ENCODE results near the gene WASF3.
"Not testable (repeated sequence)": the region's sequence is repeated elsewhere in the genome, so short reads cannot be mapped to it uniquely, and the experiment has no call there.

WASF3 gene

DNA sequence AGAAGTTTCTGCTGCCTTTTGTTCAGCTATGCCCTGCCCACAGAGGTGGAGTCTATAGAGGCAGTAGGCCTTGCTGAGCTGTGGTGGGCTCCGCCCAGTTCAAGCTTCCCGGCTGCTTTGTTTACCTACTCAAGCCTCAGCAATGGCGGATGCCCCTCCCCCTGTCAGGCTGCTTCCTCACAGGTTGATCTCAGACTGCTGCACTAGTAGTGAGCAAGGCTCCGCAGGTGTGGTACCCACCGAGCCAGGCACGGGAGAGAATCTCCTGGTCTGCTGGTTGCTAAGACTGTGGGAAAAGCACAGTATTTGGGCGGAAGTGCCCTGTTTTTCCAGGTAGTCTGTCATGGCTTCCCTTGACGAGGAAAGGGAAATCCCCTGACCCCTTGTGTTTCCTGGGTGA, 78.6 kb downstream of the WASF3 start:
- DNase-seq: not testable (repeated sequence)

DNA sequence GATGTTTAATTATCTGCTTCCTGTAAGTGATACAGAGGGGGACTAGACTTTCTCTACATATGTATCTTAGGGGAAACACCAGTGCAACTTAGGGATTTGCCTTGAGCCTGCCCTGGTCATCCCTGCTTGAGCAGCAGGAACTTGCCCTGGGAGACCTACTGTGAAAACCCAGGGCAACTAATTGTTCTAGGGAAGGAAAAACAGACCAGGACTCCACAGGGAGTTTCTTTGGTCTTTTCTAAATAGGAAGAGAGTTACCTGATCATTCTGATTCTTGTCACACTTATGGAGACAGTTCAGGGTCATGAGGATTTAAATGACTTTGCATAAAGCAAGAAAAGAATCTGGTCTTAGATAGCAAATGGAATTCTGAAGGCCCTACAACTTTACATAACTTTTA, 89.1 kb downstream of the WASF3 start:
- DNase-seq: no peak

DNA sequence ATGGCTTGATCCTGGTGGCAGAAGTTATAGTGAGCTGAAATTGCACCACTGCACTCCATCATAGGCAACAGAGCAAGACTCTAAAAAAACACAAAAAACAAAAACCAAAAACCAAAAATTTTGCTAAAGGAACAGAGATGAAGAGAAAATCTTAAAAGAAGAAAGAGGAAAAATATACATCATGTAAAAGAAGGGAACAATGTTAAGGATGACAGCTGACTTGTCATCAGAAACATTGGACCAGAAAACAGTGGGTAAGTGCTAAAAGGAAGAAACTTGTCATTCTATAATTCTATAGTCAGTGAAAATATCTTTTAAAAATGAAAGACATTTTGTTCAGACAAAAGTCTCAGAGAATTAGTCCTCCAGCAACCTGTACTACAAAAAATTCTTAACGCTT, 93.8 kb downstream of the WASF3 start:
- no peak for DNase-seq

DNA sequence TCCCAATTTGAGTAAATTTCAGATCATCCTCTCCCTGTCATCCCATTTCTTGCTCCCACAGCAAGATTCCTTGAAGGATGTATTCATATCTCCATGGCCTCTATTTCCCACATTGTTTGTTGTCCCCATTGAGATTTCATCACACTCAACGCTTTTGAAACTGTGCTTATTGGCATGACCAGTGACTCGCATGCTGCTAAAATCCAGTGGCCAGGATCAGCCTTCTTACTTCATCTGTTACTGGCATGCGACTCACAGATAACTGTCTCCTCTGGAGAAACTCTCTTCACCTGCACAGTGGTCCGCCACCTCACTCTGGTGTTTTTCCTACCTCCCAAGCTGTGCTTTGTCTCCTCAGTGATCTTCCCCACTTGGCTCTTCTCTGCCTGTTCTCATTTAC, 95.8 kb downstream of the WASF3 start:
- DNase-seq: no peak

DNA sequence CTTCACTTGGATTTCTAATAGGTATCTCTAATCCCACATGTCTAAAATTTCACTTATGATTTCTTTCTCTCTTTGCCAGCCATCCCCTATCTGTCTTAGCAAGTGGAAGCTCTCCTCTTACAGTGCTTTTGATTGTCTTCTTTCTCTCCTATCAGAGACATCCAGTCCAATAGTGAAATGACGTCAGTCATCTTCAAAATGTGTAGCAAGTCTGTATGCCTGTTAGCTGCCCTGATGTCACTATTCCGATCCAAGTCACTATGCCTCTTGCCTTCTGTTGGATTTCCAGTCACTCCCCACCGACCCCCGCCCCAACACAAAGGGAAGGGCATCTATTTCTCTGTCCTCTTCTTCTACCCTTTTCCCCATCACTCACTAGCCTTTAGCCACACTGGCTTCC, 96.4 kb downstream of the WASF3 start:
- DNase-seq: no peak

DNA sequence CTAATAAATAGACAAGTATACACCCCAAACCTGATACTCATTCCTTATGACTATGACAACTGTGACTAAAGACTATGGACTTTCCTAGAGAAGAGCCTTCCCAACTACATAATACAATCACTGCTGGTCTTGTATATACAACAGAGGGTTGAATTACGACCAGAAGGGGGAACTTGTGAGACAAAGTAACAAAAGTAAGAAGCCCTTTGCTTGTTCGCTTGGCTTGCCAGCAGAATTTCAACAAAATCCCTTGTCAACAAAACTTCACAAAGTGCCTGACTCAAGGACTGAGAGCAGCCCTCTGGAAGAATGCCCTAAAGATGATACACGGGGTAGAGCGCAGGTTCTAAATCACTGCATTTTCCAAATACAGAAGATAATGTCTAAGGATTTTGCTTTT, 99.4 kb downstream of the WASF3 start:
- no peak for DNase-seq

DNA sequence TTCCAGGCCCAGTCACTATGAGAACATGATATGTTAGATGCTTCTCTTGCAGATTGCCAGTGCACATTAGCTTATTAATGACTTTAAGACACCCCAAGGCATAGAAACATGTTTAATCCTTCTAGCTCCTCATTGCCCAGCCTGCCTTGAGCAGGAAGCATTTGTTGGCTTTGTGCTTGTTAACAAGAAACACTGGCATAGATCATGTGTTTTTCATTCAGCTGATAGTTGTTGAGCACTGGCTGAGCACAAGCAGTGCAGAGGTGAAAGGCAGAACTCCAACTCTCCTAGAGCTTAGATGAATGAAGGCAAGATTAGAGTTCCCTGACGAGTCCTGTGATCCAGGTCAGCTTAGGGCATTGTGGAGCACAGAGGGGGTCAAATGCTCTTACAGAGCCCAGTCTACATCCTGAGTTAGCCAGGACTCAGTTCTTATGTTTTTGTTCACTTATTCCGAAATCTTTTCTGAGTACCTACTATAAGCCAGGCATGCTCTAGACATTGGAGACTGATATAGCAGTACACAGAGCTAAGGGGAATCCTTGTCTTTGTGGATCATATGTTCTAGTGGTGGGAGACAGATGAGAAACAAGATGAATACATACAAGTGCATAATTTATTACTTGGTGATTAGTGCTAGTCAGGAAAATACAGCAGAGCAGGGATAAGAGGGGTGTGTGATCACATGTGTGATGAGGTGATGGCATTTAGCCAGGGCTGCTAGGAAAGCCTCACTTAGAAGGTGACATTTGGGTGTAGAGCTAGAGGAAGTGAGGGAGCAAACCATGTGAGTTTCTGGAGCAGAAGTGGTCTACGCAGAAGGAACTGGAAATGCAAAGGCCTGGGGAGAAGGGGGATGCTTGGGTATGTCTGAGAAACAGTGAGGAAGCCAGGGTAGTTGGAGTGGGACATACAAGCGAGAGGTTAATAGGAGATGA, 101.2 kb downstream of the WASF3 start:
- no peak for DNase-seq

DNA sequence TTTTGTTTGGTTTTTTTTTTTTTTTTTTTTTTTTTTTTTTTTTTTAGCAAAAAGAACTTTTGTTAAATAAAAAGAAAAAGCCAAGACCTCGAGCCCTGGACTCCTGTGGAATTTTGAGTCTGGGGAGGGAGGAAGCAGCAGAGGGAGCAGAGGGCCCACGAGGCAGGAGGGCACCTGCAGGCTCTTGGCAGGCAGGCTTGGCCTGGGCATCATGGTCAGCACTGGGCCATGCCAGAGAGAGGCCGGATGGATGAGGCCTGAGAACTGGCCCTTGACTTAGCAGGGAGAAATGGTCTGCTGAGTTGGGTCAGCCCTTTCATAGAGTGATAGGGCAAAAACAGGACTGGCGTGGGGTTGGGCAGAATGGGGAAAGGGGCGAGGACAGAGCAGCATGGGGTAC, 102.7 kb downstream of the WASF3 start:
- DNase-seq: peak; percentile 24 to 65

DNA sequence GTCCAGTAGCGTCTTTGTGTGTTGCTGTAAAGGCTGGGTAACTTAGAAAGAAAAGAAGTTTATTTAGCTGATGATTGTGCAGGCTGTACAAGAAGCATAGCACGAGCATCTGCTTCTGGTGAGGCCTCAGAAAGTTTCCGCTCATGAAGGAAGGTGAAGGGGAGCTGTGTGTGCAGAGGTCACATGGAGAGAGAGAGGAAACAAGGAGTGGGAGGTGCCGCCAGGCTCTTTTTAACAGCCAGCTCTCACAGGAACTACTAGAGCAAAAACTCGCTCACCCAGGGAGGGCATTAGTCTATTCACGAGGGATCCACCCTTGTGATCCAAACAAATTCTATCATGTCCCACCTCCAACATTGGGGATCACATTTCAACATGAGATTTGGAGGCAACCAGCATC, 103.3 kb downstream of the WASF3 start:
- DNase-seq: no peak

DNA sequence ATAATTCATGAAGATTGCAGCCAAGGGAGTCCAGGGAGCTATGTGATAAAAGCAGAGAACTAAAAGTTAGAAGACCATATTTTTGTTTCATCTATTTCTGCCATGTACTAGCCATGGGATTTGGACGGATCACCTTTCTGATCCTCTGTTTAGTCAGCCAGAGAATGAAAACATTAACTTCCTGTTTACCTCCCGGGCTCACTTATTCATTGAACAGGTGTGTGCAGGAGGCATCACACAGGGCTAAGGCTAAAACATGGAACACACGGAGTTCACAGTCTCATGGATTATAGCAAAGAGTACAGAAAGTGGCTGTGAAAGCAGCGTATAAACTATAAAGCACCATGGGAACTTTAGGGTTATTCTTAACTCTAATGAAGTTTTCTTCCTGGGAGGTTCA, 106.3 kb downstream of the WASF3 start:
- DNase-seq: peak in 1 of 2 experiments; percentile 17

DNA sequence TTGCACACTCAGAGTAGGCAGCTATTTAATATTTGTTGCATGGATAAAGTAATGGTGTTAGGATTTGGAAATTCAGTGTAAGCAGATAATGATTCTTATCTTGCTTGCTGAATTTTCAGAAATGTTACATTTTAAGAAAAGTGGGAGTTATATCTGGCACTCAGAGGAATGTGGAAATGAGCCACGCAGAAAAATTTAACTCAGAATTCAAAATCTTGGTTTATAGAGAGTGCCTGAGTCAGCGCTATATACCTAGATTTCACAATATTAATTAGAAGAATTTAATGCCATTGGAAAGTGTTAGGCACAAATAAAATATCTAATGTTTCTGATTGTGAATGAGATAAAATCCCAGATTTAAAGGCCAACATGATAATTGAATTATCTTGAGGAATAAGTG, 106.8 kb downstream of the WASF3 start:
- no peak for DNase-seq

DNA sequence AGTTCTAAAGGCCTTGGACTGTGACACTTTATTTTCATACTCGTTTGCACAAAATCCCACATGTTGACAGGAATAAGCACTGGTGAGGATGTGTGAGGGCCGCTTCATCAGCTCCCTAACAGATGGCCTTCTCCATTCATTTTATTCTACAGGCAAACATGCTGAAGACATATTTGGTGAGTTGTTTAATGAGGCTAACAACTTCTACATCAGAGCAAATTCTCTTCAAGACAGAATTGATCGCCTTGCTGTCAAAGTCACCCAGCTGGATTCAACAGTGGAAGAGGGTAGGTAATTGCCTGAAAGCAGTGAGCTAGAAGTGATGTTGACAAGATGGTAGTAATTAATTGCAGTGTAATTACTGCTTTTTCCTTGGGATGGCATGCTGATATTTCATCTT, 107.4 kb downstream of the WASF3 start:
- no peak for DNase-seq

DNA sequence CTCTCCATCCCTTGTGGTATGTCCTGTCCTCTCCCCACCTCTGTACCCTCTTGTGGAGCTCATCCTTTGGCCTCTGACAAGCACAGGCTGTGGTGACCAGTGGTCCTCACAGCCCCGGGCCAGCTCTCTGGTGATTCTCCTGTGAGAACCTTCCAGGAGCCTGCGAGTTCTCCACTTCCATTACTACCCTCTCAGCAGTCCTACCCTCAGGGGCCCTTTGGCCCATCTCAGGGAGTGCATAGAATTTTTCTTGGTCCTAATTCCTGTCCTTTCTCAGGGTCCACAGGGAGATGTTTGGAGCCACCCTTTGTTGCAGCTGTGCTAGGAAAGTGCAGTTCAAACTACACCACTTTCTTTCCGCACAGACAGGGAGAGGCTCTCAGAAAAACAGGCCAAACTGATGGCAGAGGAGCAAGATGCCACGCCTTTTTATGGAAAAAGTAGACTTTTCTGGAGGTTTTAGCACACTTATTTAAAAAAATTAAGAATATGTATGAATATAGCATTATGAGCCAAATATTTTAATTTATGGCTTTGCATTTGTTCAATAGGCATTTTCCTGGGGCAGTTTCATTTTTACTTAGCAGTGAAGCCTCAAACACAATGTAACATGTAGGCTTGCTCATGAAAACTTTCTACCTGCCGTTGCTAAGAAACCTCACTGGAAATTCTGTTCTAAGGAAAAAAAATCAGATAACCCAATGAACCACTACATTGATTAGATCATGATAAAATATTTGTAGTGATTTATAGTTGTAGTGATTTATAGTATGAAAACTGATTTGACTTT, 111.1 kb downstream of the WASF3 start:
- DNase-seq: no peak

DNA sequence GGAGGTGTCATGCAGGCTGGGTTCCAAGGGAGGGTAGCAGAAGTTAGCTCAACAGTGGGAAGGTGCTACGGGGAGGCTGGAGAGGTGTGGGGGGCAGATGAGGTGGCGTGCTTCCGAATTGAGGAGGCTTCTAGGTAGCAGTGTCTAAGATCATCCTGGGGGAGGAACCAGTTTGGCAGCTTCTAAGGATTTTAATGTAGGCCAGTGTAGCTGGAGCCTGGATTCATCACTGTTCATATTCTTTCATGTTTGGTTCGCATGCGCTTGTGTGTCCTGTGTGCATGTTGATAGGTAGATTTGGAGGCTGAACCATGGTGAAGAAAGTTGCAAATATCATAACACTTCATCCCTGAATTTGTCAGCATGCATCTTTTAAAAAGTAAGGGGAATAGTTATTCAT, 116.4 kb downstream of the WASF3 start:
- no peak for DNase-seq

DNA sequence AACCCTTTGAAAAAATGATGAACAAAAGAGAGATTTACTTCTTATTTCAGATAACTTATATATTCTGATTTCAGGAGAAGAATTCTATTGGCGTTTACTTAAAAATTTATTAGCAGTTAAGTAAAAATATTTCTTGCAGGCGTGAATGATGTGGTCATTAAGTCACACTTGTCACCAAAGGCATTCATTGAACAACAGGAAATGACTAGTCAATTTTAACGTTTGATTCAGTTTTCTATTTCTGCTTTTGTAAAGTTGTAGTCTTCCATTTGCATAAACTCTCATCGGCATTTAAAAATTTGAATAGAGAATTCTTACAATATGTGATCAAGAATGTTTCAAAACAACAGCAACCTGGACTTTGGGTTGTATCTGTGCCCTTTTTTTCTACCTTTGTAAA, 119.7 kb downstream of the WASF3 start:
- no peak for DNase-seq

DNA sequence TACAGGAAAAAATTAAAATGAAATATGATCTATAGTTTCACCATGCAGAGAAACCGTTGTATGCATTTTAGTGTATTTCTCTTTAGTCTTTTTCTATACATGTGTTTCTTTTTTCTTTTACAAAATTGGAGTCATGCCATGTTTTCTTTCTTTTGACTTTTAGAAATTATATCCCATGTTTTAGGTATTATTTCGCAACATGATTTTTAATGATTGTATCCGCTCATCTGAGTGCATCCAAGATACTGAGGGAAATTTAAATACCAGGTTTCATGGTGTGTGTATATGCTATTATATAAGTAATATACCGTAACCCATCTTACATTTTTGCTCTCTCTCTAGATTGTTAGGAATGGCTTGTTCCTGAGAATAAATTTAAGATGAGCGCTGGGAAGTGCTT, 120.8 kb downstream of the WASF3 start:
- DNase-seq: no peak

DNA sequence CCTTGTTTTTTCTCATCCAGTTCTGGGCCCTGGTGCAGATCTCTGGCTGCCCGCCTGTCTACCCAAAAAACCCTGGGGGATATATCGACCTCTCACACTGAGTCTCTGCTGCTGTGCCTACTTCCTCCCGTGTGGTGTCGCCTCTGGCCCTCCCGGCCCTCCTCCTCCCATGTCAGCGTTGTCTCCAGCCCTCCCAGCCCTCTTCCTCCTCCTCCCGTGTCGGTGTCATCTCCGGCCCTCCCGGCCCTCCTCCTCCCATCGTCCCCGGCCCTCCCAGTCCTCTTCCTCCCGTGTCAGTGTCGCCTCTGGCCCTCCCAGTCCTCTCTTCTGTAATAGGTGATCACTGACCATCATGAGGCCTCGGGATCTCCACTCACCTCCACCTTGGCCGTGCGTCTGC, 121.3 kb downstream of the WASF3 start:
- no peak for DNase-seq

DNA sequence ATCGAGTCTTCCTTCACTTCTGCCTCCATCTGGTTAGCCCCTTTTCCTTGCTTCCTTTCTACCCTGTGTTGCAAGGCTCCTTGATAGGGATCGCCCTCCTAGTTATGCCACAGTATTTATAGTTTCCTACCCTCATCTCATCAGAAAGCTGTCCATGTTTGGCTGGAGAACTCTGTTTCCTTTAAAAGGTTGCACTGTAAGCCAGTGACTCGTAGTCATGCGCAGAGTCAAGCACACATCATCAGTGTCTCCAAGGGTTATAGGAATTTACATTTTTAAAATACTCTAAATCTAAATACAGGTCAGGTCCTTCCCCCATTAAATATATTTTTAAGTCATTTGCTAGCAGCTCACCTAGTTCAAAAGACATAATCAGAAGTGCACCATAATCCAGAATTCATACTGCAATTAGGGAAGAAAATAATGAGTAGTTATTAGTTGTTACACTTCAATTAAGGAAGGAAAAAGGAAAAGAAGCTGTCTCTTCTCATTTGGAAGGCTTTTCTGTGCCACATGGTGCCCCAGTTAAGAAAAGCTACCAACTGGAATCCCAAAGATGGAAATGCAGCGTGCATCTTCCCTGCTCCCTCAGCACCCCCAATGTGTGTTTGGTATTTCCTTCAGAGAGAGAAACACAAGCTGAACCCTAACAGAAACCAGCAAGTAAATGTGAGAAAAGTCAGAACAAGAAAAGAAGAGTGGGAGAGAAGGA, 122.1 kb downstream of the WASF3 start:
- DNase-seq: no peak

DNA sequence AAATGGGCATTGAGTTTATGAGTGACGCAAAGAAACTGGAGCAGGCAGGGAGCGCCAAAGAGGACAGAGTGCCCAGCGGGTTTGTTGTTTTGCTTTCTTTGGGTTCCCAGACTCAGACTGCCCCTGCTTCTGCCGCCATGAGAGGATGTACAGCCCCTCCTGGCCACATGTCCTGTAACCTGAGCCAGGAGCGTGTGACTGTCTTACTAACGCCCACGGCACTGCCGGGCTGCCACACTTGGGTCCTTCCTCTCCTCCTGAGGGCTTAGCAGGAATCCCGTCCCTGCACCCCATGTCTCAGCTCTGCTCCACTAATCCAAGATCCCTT, 122.6 kb downstream of the WASF3 start:
- no peak for DNase-seq

DNA sequence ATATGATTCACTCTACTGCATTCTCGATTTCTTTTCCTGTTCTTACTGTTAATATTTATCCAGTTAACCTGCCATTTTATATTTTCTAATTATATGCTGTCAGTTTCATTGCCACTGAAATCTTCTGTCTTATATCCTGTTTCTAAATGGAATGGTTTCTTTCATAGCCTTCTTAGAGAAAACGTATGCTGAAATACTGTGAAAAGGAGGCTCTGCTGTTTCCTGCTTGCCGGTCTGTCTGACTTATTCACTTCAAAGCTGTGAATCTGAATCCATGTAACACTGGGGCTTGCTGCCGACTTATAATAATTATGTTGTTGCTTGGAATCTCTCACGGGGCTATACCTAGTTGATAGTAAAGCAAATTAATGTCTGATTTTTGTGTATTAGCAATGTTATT, 123.1 kb downstream of the WASF3 start:
- no peak for DNase-seq

DNA sequence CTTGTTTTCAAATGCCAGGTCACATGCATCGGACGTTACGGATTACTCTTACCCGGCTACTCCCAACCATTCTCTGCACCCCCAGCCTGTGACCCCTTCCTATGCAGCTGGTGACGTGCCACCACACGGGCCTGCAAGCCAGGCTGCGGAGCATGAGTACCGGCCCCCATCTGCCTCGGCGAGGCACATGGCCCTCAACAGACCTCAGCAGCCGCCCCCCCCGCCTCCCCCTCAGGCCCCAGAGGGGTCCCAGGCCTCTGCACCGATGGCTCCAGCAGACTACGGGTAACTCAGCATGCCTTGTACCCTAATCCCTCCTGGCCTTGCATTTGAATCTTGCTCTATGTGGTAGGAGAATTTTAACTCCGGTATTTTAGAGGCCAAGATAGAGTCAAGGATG, 123.6 kb downstream of the WASF3 start:
- DNase-seq: no peak

DNA sequence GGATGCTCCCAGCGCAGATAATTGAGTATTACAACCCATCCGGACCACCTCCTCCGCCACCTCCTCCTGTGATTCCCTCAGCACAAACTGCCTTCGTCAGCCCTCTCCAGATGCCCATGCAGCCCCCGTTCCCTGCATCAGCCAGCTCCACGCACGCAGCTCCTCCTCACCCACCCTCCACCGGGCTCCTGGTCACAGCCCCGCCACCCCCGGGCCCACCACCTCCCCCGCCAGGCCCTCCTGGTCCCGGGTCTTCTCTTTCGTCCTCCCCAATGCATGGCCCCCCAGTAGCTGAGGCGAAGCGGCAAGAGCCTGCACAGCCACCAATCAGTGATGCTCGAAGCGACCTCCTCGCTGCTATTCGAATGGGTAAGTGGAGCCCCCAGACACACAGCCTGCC, 125.1 kb downstream of the WASF3 start:
- DNase-seq: no peak

DNA sequence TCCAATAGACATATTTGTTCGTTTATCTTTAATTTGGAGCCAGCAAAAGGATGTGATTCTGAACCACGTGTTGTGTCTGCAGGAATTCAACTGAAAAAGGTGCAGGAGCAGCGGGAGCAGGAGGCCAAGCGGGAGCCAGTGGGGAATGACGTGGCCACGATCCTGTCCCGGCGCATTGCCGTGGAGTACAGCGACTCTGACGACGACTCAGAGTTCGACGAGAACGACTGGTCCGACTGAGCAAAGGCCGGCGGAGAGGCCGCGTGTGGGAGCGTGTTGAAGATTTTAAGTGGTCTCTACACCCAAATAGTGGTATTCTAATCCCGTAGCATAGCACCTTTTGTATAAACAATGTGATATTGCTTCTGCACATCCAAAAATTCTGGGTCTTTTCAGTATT, 128.1 kb downstream of the WASF3 start:
- DNase-seq: no peak

DNA sequence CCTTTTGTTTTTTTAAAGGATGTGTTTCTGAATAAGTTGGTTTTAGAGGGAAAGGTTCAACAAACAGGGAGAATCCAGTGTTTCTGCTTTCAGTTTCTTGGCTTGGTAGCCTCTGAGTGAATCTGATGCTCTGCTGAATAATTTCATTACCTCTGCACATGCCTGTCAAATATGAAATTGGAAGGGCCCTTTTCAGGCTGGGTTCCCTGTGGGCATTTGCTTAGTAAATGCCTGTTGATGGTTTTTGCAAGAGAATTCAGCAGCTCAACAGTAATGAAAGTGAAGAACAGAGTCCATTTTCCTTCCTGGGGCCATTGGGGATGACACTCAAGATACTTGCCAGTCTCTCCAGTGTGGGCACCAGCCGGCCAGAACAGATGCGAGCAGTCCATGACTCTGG, 128.8 kb downstream of the WASF3 start:
- DNase-seq: no peak

All from cerebellar nuclear complex (tissue), 1 donor.